Measurements from ENCODE around the gene SRPK1. TPM values are rescaled to one million over a fixed set of nuclear protein-coding genes. Genes with fewer than 3 reads are reported as not detected.

The SRPK1 gene
- 36.0 and 39.1 TPM in 2 replicates for total RNA-seq
- long read RNA-seq, full-length matches to known transcripts = 18 of 58 reads
- long read RNA-seq, partial matches to known transcripts = 24 of 58 reads
- long read RNA-seq, other reads (novel, unspliced or antisense) = 16 of 58 reads

DNA sequence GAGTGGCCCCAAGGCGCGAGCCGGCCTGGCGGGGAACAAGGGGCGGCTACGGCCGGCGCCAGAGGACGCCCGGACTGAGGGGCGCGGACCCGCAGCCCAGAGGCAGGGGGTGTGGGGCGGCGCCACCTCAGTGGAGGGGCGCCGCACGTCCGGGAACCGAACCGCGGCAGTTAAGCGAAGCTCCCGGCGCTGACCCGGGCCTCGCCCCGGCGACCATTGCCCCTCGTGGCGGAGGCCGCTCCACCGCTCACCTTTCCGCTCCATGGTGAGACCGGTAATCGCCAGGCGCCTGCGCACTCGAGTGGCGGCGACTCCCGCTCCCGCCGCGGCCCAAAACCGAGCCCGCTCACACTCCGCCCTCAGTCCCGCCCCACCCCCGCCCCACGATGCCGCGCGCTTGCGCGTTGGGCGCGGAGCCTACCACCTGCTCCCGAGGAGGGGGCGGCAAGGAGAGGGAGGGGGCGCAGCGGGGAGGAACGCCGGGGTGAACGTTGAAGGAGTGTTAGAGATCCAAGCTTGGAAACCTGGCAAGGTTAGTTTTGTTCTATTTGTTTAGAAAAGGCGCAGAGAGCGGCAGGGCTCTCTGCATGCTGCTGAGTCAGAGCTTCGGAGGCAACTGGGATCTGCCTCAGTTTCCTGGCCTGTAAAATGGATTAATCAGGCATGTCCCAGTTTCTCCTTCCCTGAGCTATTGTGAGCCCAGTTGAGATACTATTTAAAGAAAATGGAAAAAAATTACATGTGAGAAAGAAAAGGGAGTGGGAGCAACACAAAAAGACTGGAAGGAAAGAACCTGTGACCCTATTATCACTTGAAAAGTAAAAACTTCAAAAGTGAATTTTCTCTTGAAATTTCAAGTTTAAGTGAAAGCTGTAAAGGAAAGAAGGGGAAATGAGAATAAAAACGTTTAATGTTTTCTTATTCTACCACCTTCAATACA, at the start of gene SRPK1:
Gene SRPK1, minus strand, starts transcription at position 306 of the 940 bp plus-strand sequence. Its CDS starts 42 bp downstream, at position 264.
- DNase-seq (ENCODE audit: extremely low spot score, unreplicated experiment) = peak; percentile 95
- Mint-ChIP-seq H3K36me3 (ENCODE audit: unreplicated experiment) (peaks cover 4% of the 10 kb centered on the region), H3K27ac (ENCODE audit: unreplicated experiment) (peak within 1 kb of the TSS; percentile 79), H3K4me1 (ENCODE audit: unreplicated experiment) (peaks cover 37% of the 10 kb centered on the region), H3K9me3 (ENCODE audit: unreplicated experiment) (no peaks in the 10 kb centered on the region), H3K27me3 (ENCODE audit: unreplicated experiment) (no peaks in the 10 kb centered on the region), H3K4me3 (ENCODE audit: unreplicated experiment) (peak within 1 kb of the TSS; percentile 96)
- TF ChIP-seq, protein P1, sequence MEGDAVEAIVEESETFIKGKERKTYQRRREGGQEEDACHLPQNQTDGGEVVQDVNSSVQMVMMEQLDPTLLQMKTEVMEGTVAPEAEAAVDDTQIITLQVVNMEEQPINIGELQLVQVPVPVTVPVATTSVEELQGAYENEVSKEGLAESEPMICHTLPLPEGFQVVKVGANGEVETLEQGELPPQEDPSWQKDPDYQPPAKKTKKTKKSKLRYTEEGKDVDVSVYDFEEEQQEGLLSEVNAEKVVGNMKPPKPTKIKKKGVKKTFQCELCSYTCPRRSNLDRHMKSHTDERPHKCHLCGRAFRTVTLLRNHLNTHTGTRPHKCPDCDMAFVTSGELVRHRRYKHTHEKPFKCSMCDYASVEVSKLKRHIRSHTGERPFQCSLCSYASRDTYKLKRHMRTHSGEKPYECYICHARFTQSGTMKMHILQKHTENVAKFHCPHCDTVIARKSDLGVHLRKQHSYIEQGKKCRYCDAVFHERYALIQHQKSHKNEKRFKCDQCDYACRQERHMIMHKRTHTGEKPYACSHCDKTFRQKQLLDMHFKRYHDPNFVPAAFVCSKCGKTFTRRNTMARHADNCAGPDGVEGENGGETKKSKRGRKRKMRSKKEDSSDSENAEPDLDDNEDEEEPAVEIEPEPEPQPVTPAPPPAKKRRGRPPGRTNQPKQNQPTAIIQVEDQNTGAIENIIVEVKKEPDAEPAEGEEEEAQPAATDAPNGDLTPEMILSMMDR (IDR thresholded peaks at IDR 0.05) = no peak

DNA sequence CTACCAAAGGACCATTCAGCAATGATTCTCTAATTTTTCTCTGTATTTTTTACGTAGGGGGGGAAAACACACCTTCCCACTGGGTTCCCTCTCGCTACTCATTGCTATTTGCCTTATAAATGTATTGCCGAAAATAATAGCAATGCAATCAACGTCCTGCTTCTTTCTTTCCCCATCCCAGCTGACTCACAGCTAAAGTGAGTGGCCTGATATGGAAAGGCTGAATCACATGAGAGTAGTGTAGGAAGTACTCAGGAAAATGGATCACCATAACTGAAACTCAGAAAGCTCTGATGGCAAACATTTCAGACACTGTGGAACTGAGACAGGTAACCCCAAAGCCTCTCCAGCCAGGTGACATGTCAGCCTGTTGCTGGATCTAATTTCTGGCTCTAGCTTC, 49.3 kb upstream of the SRPK1 start:
- H3K9me3 Mint-ChIP-seq (ENCODE audit: unreplicated experiment) = no peaks in the 10 kb centered on the region
- no peak overlapping the region for H3K4me3 Mint-ChIP-seq (ENCODE audit: unreplicated experiment)
- DNase-seq (ENCODE audit: extremely low spot score, unreplicated experiment) = no peak
- H3K27ac Mint-ChIP-seq (ENCODE audit: unreplicated experiment) = no peak overlapping the region
- H3K27me3 Mint-ChIP-seq (ENCODE audit: unreplicated experiment) = peaks cover 15% of the 10 kb centered on the region
- H3K36me3 Mint-ChIP-seq (ENCODE audit: unreplicated experiment) = no peaks in the 10 kb centered on the region
- H3K4me1 Mint-ChIP-seq (ENCODE audit: unreplicated experiment) = no peaks in the 10 kb centered on the region
- TF ChIP-seq, protein P1 (IDR thresholded peaks at IDR 0.05) = no peak

DNA sequence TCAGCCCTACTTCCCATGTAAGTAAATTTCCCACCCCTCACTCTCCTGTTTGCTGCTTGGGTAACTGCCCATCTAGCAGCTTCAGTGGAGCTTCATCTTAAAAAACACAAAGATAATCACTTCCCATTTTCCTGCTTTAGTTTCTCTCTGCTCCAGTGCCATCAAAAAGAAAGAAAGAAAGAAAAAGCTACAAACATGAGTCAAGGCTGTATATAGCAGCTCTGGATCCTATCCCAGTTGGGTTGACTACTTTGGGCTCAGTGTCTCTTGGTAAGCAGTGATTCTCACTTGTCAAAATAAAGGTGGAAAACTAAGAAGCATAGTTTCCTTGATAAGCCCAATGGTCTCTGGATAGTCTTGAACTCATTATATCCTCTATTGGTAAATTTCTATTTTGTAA, 48.7 kb upstream of the SRPK1 start:
- DNase-seq (ENCODE audit: extremely low spot score, unreplicated experiment) = no peak
- no peak overlapping the region for H3K4me3 Mint-ChIP-seq (ENCODE audit: unreplicated experiment)
- TF ChIP-seq, protein P1 (IDR thresholded peaks at IDR 0.05) = no peak
- H3K27me3 Mint-ChIP-seq (ENCODE audit: unreplicated experiment) = peaks cover 15% of the 10 kb centered on the region
- H3K9me3 Mint-ChIP-seq (ENCODE audit: unreplicated experiment) = no peaks in the 10 kb centered on the region
- H3K4me1 Mint-ChIP-seq (ENCODE audit: unreplicated experiment) = no peaks in the 10 kb centered on the region
- no peak overlapping the region for H3K27ac Mint-ChIP-seq (ENCODE audit: unreplicated experiment)
- no peaks in the 10 kb centered on the region for H3K36me3 Mint-ChIP-seq (ENCODE audit: unreplicated experiment)

DNA sequence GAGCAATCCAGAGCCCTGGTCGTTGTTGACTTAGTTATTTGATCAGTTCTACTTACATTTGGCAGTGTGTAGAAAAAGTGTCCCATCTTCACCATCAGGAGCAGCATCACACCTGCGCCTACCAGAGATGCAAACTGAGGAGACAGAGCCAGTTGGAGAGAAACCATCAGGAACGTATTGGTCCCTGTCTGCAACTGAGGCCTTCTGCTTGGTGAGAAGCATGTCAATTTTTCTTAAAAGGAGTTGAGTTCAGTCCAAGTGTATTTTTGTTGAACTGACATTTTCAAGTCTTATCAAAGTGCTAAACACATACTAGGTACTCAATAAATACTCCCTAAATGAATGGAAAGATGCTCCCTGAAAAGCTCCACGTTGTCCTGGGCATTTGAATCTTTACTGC, 47.9 kb upstream of the SRPK1 start:
- TF ChIP-seq, protein P1 (IDR thresholded peaks at IDR 0.05) = no peak
- peaks cover 15% of the 10 kb centered on the region for H3K27me3 Mint-ChIP-seq (ENCODE audit: unreplicated experiment)
- no peaks in the 10 kb centered on the region for H3K36me3 Mint-ChIP-seq (ENCODE audit: unreplicated experiment)
- no peak overlapping the region for H3K4me3 Mint-ChIP-seq (ENCODE audit: unreplicated experiment)
- no peaks in the 10 kb centered on the region for H3K9me3 Mint-ChIP-seq (ENCODE audit: unreplicated experiment)
- no peaks in the 10 kb centered on the region for H3K4me1 Mint-ChIP-seq (ENCODE audit: unreplicated experiment)
- no peak for DNase-seq (ENCODE audit: extremely low spot score, unreplicated experiment)
- no peak overlapping the region for H3K27ac Mint-ChIP-seq (ENCODE audit: unreplicated experiment)

DNA sequence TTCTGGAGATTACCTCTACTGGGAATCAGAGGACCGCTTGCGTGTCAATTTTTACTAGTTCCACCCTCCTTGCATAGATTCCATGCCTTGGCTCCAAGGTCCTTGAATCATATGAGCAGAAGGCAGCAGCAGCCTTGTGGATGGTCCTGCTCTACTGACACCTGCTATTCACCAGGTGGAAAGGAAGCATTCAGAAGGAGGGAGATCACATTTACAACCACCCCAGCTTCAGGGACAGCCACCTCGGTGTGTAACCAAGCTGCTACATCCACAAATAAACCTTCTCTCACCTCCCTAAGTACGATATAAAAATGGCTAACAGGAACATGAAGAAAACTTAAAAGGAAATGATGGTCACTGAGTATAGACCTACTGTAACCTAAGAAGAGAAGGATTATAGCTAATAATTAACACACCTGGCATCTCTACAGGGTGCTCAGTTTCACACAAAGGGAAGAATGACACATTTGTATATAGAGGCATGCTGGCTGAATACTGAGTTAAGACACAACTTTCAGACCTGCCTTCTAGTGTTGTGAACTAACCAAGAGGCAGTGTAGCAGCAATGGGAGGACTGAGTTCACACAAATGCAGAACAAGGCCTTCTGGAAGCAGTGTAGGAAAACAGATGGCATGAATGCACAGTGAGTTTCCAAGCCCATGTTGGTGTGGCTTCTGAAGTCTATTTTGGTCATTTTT, 46.3 kb upstream of the SRPK1 start:
- Mint-ChIP-seq H3K27ac (ENCODE audit: unreplicated experiment) (no peak overlapping the region), H3K36me3 (ENCODE audit: unreplicated experiment) (no peaks in the 10 kb centered on the region), H3K4me1 (ENCODE audit: unreplicated experiment) (no peaks in the 10 kb centered on the region), H3K27me3 (ENCODE audit: unreplicated experiment) (peaks cover 26% of the 10 kb centered on the region), H3K9me3 (ENCODE audit: unreplicated experiment) (no peaks in the 10 kb centered on the region), H3K4me3 (ENCODE audit: unreplicated experiment) (no peak overlapping the region)
- DNase-seq (ENCODE audit: extremely low spot score, unreplicated experiment) = no peak
- TF ChIP-seq, protein P1 (IDR thresholded peaks at IDR 0.05) = no peak

Measured in osteocyte (in vitro differentiated cells).